A673 (cell line): Measurements from ENCODE around the gene ACP1. TPM values are rescaled to one million over a fixed set of nuclear protein-coding genes. Genes with fewer than 3 reads are reported as not detected.

ENCODE experiments used
- BruUV-seq: library from RNA; stranded (reverse); fragments of 400-500 nt; replicated peaks from 2 replicates; lab custom pipeline; 2021; lab: Mats Ljungman, UMichigan
- CTCF ChIA-PET: fragments of 300-600 bp; sonication (Branson Sonifier 250); formaldehyde crosslinking; loops from one replicate; lab custom pipeline; 2022; ENCODE audit warnings: antibody characterized with exemption; lab: Charles Lee
- POLR2A ChIA-PET: fragments of 300-600 bp; sonication (Branson Sonifier 250); formaldehyde crosslinking; loops from one replicate; lab custom pipeline; 2022; ENCODE audit warnings: antibody characterized with exemption; ENCODE audit not compliant: low non-redundant PET; lab: Charles Lee
- DNase-seq: peaks from one replicate; pipeline ENCODE4 v3.0.0-alpha.2; 2015; ENCODE audit warnings: low spot score
- H3K27ac ChIP-seq: fragments of 200-600 bp; sonication (generic); 2 replicates; pipeline ENCODE4 v1.5.1; 2016; ENCODE audit warnings: mixed run types, low read depth, mild to moderate bottlenecking, mixed read lengths, antibody characterized with exemption, low read length; ENCODE audit not compliant: poor library complexity, severe bottlenecking
- H3K27me3 ChIP-seq: fragments of 200-600 bp; sonication (generic); replicated peaks from 2 replicates; pipeline ENCODE4 v1.6.1; 2017; ENCODE audit warnings: mixed run types, low read depth, mild to moderate bottlenecking, mixed read lengths, antibody characterized with exemption, low read length; ENCODE audit not compliant: insufficient read depth, poor library complexity
- H3K36me3 ChIP-seq: fragments of 200-600 bp; sonication (generic); 2 replicates; pipeline ENCODE4 v1.6.1; 2016; ENCODE audit warnings: mixed run types, mild to moderate bottlenecking, mixed read lengths, antibody characterized with exemption, low read length; ENCODE audit not compliant: insufficient read depth, poor library complexity, severe bottlenecking
- H3K4me1 ChIP-seq: fragments of 200-600 bp; sonication (generic); 2 replicates; pipeline ENCODE4 v1.6.1; 2017; ENCODE audit warnings: mixed run types, mild to moderate bottlenecking, mixed read lengths, antibody characterized with exemption, low read length; ENCODE audit not compliant: insufficient read depth, poor library complexity, severe bottlenecking
- H3K4me3 ChIP-seq: fragments of 200-600 bp; sonication (generic); 2 replicates; pipeline ENCODE4 v1.5.1; 2016; ENCODE audit warnings: low read depth, mixed run types, mild to moderate bottlenecking, mixed read lengths, low read length; ENCODE audit not compliant: poor library complexity, severe bottlenecking
- H3K9me3 ChIP-seq: fragments of 200-600 bp; sonication (generic); 2 replicates; pipeline ENCODE4 v1.6.1; 2016; ENCODE audit warnings: mixed run types, low read depth, mild to moderate bottlenecking, mixed read lengths, antibody characterized with exemption, low read length; ENCODE audit not compliant: poor library complexity, severe bottlenecking
- EZH2 ChIP-seq: fragments of 200-600 bp; sonication (generic); IDR thresholded peaks from 2 replicates; pipeline ENCODE4 v1.6.1; 2017; ENCODE audit warnings: borderline replicate concordance, low read depth, mild to moderate bottlenecking, mixed read lengths, antibody characterized with exemption, low read length; ENCODE audit not compliant: poor library complexity, severe bottlenecking
- intact Hi-C: fragments of 100-400 bp; cut with micrococcal nuclease; formaldehyde crosslinking; loops from one replicate; pipeline ENCODE4 v1.10.0; 2022; ENCODE audit not compliant: unreplicated experiment
- total RNA-seq: library from RNA; stranded (reverse); gene quantifications from 2 replicates; pipeline ENCODE4 v1.2.3, GENCODE V29; 2021
- TF ChIP-seq, protein P1 (sequence below): fragments of 300-800, 200-600 bp; sonication (generic); conservative IDR thresholded peaks from 2 replicates; pipeline ENCODE4 v1.5.1; 2017; ENCODE audit warnings: low read depth, mild to moderate bottlenecking, antibody characterized with exemption, low read length, moderate library complexity, mixed read lengths

The ACP1 gene
- total RNA-seq, 1 experiment from 2014 or later, result 161 TPM

DNA sequence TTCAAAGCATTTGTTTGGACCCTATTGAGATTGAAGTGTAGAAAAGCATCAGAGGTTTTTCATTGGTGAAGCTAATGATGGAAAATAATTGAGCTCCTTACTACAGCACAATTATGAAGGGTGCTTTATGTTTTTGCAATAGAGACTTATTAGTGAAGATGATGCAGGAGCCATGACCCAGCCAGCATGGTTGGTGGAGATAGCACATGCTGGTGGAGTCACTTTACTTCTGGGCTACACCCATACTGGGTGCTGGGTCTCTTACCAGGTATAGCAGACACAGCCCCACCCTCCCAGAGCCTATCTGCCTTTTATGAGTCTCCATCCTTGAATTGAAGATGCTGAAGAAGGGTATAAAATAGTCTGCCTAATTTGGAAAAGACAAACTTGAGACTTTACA is 3.6 kb downstream of the ACP1 start:
- TF ChIP-seq, protein P1, sequence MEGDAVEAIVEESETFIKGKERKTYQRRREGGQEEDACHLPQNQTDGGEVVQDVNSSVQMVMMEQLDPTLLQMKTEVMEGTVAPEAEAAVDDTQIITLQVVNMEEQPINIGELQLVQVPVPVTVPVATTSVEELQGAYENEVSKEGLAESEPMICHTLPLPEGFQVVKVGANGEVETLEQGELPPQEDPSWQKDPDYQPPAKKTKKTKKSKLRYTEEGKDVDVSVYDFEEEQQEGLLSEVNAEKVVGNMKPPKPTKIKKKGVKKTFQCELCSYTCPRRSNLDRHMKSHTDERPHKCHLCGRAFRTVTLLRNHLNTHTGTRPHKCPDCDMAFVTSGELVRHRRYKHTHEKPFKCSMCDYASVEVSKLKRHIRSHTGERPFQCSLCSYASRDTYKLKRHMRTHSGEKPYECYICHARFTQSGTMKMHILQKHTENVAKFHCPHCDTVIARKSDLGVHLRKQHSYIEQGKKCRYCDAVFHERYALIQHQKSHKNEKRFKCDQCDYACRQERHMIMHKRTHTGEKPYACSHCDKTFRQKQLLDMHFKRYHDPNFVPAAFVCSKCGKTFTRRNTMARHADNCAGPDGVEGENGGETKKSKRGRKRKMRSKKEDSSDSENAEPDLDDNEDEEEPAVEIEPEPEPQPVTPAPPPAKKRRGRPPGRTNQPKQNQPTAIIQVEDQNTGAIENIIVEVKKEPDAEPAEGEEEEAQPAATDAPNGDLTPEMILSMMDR, result no peak
- no peak for TF ChIP-seq EZH2
- intact Hi-C loops, result no loop called here
- Histone ChIP-seq H3K27ac (no peak overlapping the region), H3K4me1 (peaks cover 12% of the 10 kb centered on the region), H3K9me3 (peaks cover 2% of the 10 kb centered on the region), H3K36me3 (peaks cover 26% of the 10 kb centered on the region), H3K27me3 (no peaks in the 10 kb centered on the region), H3K4me3 (no peak overlapping the region)
- POLR2A ChIA-PET, result no interaction called here
- no peak for DNase-seq
- BruUV-seq, result no TSS peak
- CTCF ChIA-PET, result no interaction called here

DNA sequence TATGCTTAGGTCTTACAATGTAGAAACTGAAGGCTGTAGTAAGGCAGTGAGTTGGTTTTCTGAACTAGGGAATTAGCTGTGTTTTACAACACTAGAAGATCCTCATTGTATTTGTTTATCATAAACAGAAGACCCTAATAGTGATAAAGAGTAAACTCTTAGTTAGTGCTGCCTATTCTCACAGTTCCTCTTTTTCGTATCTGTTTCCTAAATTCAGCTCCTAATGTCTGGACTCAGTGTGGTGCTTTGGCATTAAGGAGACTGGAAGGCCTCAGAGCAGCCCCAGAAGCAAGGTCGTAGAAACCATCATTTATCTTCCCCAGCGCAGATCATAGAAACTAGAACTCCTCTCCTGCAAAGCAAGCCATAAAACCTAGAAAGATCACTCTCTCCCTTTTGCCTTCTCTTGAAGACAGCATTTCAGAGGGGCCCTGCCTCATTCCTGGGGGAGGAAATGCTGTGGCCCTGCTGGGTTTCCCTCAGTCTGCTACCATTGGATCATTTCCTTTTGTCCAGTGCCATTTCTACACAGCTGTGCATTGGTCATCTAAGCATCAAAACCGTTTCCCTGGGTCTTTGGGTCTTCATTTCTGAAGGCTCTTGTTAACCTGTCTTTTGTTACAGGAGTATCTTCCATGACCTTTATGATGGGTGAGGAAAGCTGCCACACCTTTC is 4.7 kb downstream of the ACP1 start:
- no peaks in the 10 kb centered on the region for H3K27me3 ChIP-seq
- DNase-seq, result no peak
- H3K4me3 ChIP-seq, result no peak overlapping the region
- no TSS peak for BruUV-seq
- H3K4me1 ChIP-seq, result peaks cover 12% of the 10 kb centered on the region
- POLR2A ChIA-PET, result no interaction called here
- intact Hi-C loops, result no loop called here
- TF ChIP-seq EZH2, result no peak
- TF ChIP-seq, protein P1, result no peak
- CTCF ChIA-PET, result no interaction called here
- no peak overlapping the region for H3K27ac ChIP-seq
- H3K36me3 ChIP-seq, result peaks cover 35% of the 10 kb centered on the region
- H3K9me3 ChIP-seq, result no peaks in the 10 kb centered on the region

DNA sequence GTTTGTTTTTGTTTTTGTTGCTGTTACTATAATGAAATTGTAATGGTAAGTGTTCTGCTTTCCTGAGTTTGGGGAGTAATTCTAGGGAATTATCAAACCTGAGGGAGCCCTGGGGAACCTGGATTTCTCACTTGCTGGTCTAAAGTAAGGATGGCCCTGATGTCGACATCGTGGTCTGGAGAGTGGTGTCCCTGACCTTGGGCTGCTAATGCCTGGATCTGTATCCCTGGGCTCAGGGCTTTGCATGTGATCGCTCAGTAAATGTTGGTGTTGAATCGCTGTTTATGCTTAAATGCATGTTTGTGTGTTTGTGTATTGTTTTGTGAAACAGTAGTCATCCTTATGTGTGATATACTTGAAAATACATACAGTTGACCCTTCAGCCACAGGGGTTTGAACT is 6.1 kb downstream of the ACP1 start:
- BruUV-seq, result no TSS peak
- Histone ChIP-seq H3K27ac (no peak overlapping the region), H3K27me3 (no peaks in the 10 kb centered on the region), H3K9me3 (no peaks in the 10 kb centered on the region), H3K36me3 (peaks cover 49% of the 10 kb centered on the region), H3K4me3 (no peak overlapping the region), H3K4me1 (peaks cover 8% of the 10 kb centered on the region)
- DNase-seq, result no peak
- TF ChIP-seq, protein P1, result no peak
- TF ChIP-seq EZH2, result no peak
- intact Hi-C loops, result no loop called here
- ChIA-PET POLR2A (no interaction called here), CTCF (no interaction called here)
